A549 (cell line): ENCODE measurements around the gene GMDS. TPM values are rescaled to one million over a fixed set of nuclear protein-coding genes. Genes with fewer than 3 reads are reported as not detected.

Source experiments
- ATAC-seq, 2 experiments: fragments of 200-7000 bp in 1 of 2; fragments of >200 bp in 1 of 2; cut with Nextera tagmentation in 1 of 2; cut with Tn5 transposase in 1 of 2; 3 replicates each; pipeline versions ENCODE4 v1.8.0 to v1.9.1; 2018 to 2020; ENCODE audit warnings: mild to moderate bottlenecking in 1 of 2, moderate library complexity in 1 of 2
- CTCF ChIA-PET: fragments of 300-600 bp; sonication (Branson Sonifier 250); formaldehyde crosslinking; extraction: SDS; loops from one replicate; lab custom pipeline; 2021; ENCODE audit warnings: antibody characterized with exemption, inconsistent platforms; lab: Yijun Ruan, JAX
- POLR2A ChIA-PET: fragments of 350-600 bp; formaldehyde crosslinking; extraction: SDS; loops from one replicate; lab custom pipeline; 2021; ENCODE audit warnings: antibody characterized with exemption, inconsistent platforms; lab: Yijun Ruan, JAX
- DNase-seq, 2 experiments: peaks; one replicate each; pipeline versions ENCODE4 v3.0.0 to v3.0.0-alpha.2; 2011 to 2016; ENCODE audit warnings: low read depth in 1 of 2, low spot score in 1 of 2
- FAIRE-seq: peaks from 2 replicates; lab custom pipeline; 2011; peaks lifted over from hg19 to GRCh38; lab: Jason Lieb, UNC
- H3K27ac ChIP-seq, 2 experiments: fragments of >200 bp; sonication (Bioruptor Twin); formaldehyde crosslinking; 3 replicates each; pipeline ENCODE4 v1.5.1; 2016 to 2017
- H3K4me1 ChIP-seq: fragments of >200 bp; sonication (Bioruptor Twin); formaldehyde crosslinking; 3 replicates; pipeline ENCODE4 v1.6.1; 2016
- H3K4me2 ChIP-seq: fragments of >200 bp; sonication (Bioruptor Twin); formaldehyde crosslinking; 3 replicates; pipeline ENCODE4 v1.6.1; 2016
- H3K4me3 ChIP-seq: fragments of >200 bp; sonication (Bioruptor Twin); formaldehyde crosslinking; 3 replicates; pipeline ENCODE4 v1.5.1; 2016
- H3K9me3 ChIP-seq: fragments of >200 bp; sonication (Bioruptor Twin); formaldehyde crosslinking; 3 replicates; pipeline ENCODE4 v1.6.1; 2016
- CHD4 ChIP-seq: fragments of 200-600 bp; sonication (generic); IDR thresholded peaks from 2 replicates; pipeline ENCODE4 v1.6.1; 2016; ENCODE audit warnings: antibody characterized with exemption, mild to moderate bottlenecking, borderline replicate concordance
- E2F6 ChIP-seq: IDR thresholded peaks from 2 replicates; pipeline ENCODE4 v1.6.1; 2012; ENCODE audit warnings: low read depth, borderline replicate concordance
- EHF ChIP-seq: fragments of 250-450 bp; sonication (Bioruptor Pico); IDR thresholded peaks from 2 replicates; pipeline ENCODE4 v1.5.0; 2020; ENCODE audit warnings: mild to moderate bottlenecking
- EHMT2 ChIP-seq: fragments of 200-600 bp; sonication (generic); IDR thresholded peaks from 2 replicates; pipeline ENCODE4 v1.6.1; 2016; ENCODE audit warnings: antibody characterized with exemption, low read depth, mild to moderate bottlenecking, moderate library complexity
- EP300 ChIP-seq, 2 experiments: fragments of >200 bp; sonication (Bioruptor Twin); formaldehyde crosslinking; IDR thresholded peaks; 2 replicates in 1 of 2; 3 replicates in 1 of 2; pipeline ENCODE4 v1.6.1; 2016 to 2017
- FOSB ChIP-seq: fragments of 250-450 bp; sonication (Bioruptor Pico); IDR thresholded peaks from 2 replicates; pipeline ENCODE4 v1.5.0; 2020; ENCODE audit warnings: mild to moderate bottlenecking, moderate library complexity
- HDAC2 ChIP-seq: fragments of 200-600 bp; sonication (generic); IDR thresholded peaks from 2 replicates; pipeline ENCODE4 v1.6.1; 2016
- HOXB13 ChIP-seq: fragments of 250-450 bp; sonication (Bioruptor Pico); IDR thresholded peaks from 2 replicates; pipeline ENCODE4 v1.5.0; 2020; ENCODE audit warnings: low read depth, mild to moderate bottlenecking, moderate library complexity
- HOXB5 ChIP-seq: fragments of 250-450 bp; sonication (Bioruptor Pico); IDR thresholded peaks from 2 replicates; pipeline ENCODE4 v1.5.0; 2020; ENCODE audit warnings: mild to moderate bottlenecking, moderate library complexity
- JUN ChIP-seq, 2 experiments: fragments of >200 bp; sonication (Bioruptor Twin); formaldehyde crosslinking; IDR thresholded peaks; 2 replicates in 1 of 2; 3 replicates in 1 of 2; pipeline ENCODE4 v1.6.1; 2016 to 2017
- KDM5A ChIP-seq: fragments of 200-600 bp; sonication (generic); IDR thresholded peaks from 2 replicates; pipeline ENCODE4 v1.6.1; 2016; ENCODE audit warnings: antibody characterized with exemption, mild to moderate bottlenecking
- MAFK ChIP-seq: fragments of 450-650 bp; IDR thresholded peaks from 2 replicates; pipeline ENCODE4 v1.6.1; 2014; ENCODE audit not compliant: partially characterized antibody
- RAD21 ChIP-seq, 2 experiments: fragments of >200 bp in 1 of 2; sonication (Bioruptor Twin) in 1 of 2; formaldehyde crosslinking in 1 of 2; IDR thresholded peaks in 1 of 2; conservative IDR thresholded peaks in 1 of 2; 2 replicates in 1 of 2; 3 replicates in 1 of 2; pipeline ENCODE4 v1.6.1; 2012 to 2018; ENCODE audit warnings: inconsistent platforms in 1 of 2
- RARB ChIP-seq: fragments of 250-450 bp; sonication (Bioruptor Pico); IDR thresholded peaks from 2 replicates; pipeline ENCODE4 v1.8.0; 2021; ENCODE audit warnings: mild to moderate bottlenecking, moderate library complexity
- SMC3 ChIP-seq: fragments of >200 bp; sonication (Bioruptor Twin); formaldehyde crosslinking; IDR thresholded peaks from 3 replicates; pipeline ENCODE4 v1.6.1; 2018; ENCODE audit warnings: inconsistent platforms
- SREBF2 ChIP-seq: fragments of 450-650 bp; IDR thresholded peaks from 2 replicates; pipeline ENCODE4 v1.6.1; 2014; ENCODE audit warnings: mild to moderate bottlenecking, moderate library complexity
- TP53 ChIP-seq: fragments of 250-450 bp; sonication (Bioruptor Pico); IDR thresholded peaks from 2 replicates; pipeline ENCODE4 v1.5.0; 2021; ENCODE audit warnings: mild to moderate bottlenecking, moderate library complexity
- ZC3H11A ChIP-seq: fragments of 450-650 bp; IDR thresholded peaks from 2 replicates; pipeline ENCODE4 v1.6.1; 2014; ENCODE audit warnings: antibody characterized with exemption, mild to moderate bottlenecking
- ZFP36 ChIP-seq: fragments of 450-650 bp; IDR thresholded peaks from 2 replicates; pipeline ENCODE4 v1.6.1; 2014; ENCODE audit warnings: borderline replicate concordance; ENCODE audit not compliant: partially characterized antibody
- ZNF302 ChIP-seq: fragments of 250-450 bp; sonication (Bioruptor Pico); IDR thresholded peaks from 2 replicates; pipeline ENCODE4 v1.9.0; 2021; ENCODE audit warnings: inconsistent platforms, mild to moderate bottlenecking, moderate library complexity
- ZSCAN20 ChIP-seq: fragments of 250-450 bp; sonication (Bioruptor Pico); IDR thresholded peaks from 2 replicates; pipeline ENCODE4 v1.8.0; 2022; ENCODE audit warnings: mild to moderate bottlenecking, moderate library complexity
- WGBS: methylation state at CpG from one replicate; pipeline ENCODE4 v1.1.6; 2017; ENCODE audit errors: missing lambda C conversion rate; 5-methylcytosine and 5-hydroxymethylcytosine counted together
- polyA plus RNA-seq, 4 experiments: library from polyadenylated mRNA; depleted of rRNA in 3 of 4; stranded (reverse); fragments of >200 nt; fragmentation: RNase III in 1 of 4; extraction: RNeasy Plus Mini Kit Qiagen cat#74134 plus additional on column Dnase treatment in 1 of 4; gene quantifications; 2 replicates in 3 of 4; 3 replicates in 1 of 4; pipeline ENCODE4 v1.2.3, GENCODE V29; 2011 to 2017
- TF ChIP-seq, protein P1 (sequence below): fragments of 250-450 bp; sonication (Bioruptor Pico); IDR thresholded peaks from 2 replicates; pipeline ENCODE4 v1.5.0; 2020; ENCODE audit warnings: low read depth, mild to moderate bottlenecking, moderate library complexity

The GMDS gene
- polyA plus RNA-seq, 2 of the 4 experiments (the other 2 are of a cell fraction) = 9.9 to 12.4 TPM

DNA sequence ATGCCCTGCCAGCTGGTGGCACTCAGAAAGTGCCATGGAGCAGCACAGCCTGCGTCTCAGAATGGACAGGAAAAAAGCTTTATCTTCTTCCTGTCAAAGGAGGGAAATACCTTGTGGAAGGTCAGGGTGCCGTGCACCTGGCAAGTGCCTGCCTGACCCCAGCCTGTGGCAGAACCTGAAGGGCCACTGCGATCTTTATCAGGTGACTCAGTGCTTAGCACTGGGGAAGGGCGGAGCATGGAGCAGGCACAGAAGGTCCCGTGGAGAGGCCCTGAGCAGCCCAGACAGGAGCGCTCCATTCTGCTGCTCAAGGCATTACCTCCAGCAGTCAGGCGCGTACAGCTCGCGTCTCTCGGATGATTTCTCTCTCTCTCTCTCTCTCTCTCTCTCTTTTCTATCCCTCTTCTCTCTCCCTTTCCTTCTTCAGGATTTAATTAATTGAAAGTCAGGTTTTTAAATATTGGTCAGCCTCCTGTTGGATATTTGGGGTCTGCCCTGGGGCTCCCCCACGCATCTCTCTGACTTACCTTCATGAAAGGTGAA lies 604.0 kb downstream of the GMDS start (continued):
- TF ChIP-seq EP300 (IDR thresholded peaks at IDR 0.05) = no peak

GRCh38 chr6:1640476-1640875 lies 604.9 kb downstream of the GMDS start:
- DNase-seq = no peak
- no peak overlapping the region for H3K4me2 ChIP-seq
- no peak overlapping the region for H3K27ac ChIP-seq
- H3K9me3 ChIP-seq = no peaks in the 10 kb centered on the region
- WGBS = 68% methylated on average over 6 of the region's 8 CpGs
- TF ChIP-seq EHMT2 = no peak
- TF ChIP-seq, protein P1, sequence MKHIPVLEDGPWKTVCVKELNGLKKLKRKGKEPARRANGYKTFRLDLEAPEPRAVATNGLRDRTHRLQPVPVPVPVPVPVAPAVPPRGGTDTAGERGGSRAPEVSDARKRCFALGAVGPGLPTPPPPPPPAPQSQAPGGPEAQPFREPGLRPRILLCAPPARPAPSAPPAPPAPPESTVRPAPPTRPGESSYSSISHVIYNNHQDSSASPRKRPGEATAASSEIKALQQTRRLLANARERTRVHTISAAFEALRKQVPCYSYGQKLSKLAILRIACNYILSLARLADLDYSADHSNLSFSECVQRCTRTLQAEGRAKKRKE (CRISPR knock-in tag) = no peak
- TF ChIP-seq EP300 (IDR thresholded peaks at IDR 0.05) = no peak
- no peak for TF ChIP-seq CHD4
- TF ChIP-seq ZFP36 = no peak
- no peak for TF ChIP-seq SMC3
- no peak for TF ChIP-seq FOSB (CRISPR knock-in tag)
- no peak for TF ChIP-seq ZSCAN20 (CRISPR knock-in tag)
- TF ChIP-seq TP53 (CRISPR knock-in tag) = no peak
- no peak for TF ChIP-seq RAD21 (conservative IDR thresholded peaks at IDR 0.05 in 1 of 2, IDR thresholded peaks at IDR 0.05 in 1 of 2)
- no peak for TF ChIP-seq E2F6
- no peak for TF ChIP-seq JUN (IDR thresholded peaks at IDR 0.05)
- TF ChIP-seq ZNF302 (CRISPR knock-in tag) = no peak
- TF ChIP-seq KDM5A = no peak
- no peak for TF ChIP-seq ZC3H11A
- no peak for TF ChIP-seq HOXB5
- no peak for FAIRE-seq
- no peak overlapping the region for H3K4me3 ChIP-seq
- CTCF ChIA-PET = interaction anchor here (0.6 to 1.6 kb wide), 2 partner anchors 10 to 19 kb away, joined by 3 read pairs; no protein-coding TSS in a partner anchor
- ATAC-seq = no peak
- peaks cover 7% of the 10 kb centered on the region; the same call in 2 of the 3 replicates for H3K4me1 ChIP-seq
- POLR2A ChIA-PET = no interaction called here

DNA sequence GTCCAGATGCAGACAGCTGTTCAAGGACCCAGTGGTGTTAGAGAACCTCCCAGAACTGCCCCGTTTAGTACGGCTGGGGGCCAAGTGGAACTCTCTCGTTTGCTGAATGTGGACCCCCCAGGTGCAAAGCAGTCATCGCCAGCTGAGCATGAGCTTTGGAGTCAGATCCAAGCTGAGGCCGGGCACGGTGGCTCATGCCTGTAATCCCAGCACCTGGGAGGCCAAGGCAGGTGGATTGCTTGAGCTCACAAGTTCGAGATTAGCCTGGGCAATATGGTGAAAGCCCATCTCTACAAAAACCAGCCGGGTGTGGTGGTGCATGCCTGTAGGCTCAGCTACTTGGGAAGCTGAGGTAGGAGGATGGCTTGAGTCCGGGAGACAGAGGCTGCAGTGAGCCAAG lies 606.0 kb downstream of the GMDS start:
- FAIRE-seq (no peak), ATAC-seq (no peak), DNase-seq (no peak)
- TF ChIP-seq JUN (IDR thresholded peaks at IDR 0.05) (no peak), HDAC2 (no peak), SREBF2 (no peak), EHF (CRISPR knock-in tag) (no peak), EHMT2 (no peak), MAFK (no peak), HOXB13 (CRISPR knock-in tag) (no peak), RARB (CRISPR knock-in tag) (no peak)
- H3K27ac ChIP-seq = no peak overlapping the region
- no peak overlapping the region for H3K4me2 ChIP-seq
- no peaks in the 10 kb centered on the region for H3K9me3 ChIP-seq
- no peak overlapping the region for H3K4me3 ChIP-seq
- H3K4me1 ChIP-seq = peaks cover 7% of the 10 kb centered on the region; the same call in 2 of the 3 replicates
- POLR2A ChIA-PET = no interaction called here
- CTCF ChIA-PET = interaction anchor here (0.8 to 1.0 kb wide), 2 partner anchors 47 to 495 kb away, joined by 3 read pairs; no protein-coding TSS in a partner anchor
- WGBS = 74% methylated on average over 7 of the region's 9 CpGs
